Smooth muscle cell (in vitro differentiated cells): ENCODE results near the gene TMEM178B. TPM values are rescaled to one million over a fixed set of nuclear protein-coding genes. Genes with fewer than 3 reads are reported as not detected.

Experiments used
- DNase-seq: peaks from one replicate; lab custom pipeline; 2025; ENCODE audit not compliant: unreplicated experiment; lab: John Stamatoyannopoulos, UW
- H2AFZ ChIP-seq: fragments of 200-600 bp; sonication (generic); 2 replicates; pipeline ENCODE4 v1.6.0; 2016; ENCODE audit warnings: antibody characterized with exemption, low read depth, mild to moderate bottlenecking
- H3F3A ChIP-seq: fragments of 200-600 bp; sonication (generic); 2 replicates; pipeline ENCODE4 v1.6.0; 2017; ENCODE audit warnings: antibody characterized with exemption, low read depth
- H3K27ac ChIP-seq: fragments of 200-600 bp; sonication (generic); 2 replicates; pipeline ENCODE4 v1.5.1; 2016; ENCODE audit warnings: low read depth, mild to moderate bottlenecking
- H3K27me3 ChIP-seq: fragments of 200-600 bp; sonication (generic); 2 replicates; pipeline ENCODE4 v1.6.1; 2016; ENCODE audit warnings: low read depth, mild to moderate bottlenecking
- H3K36me3 ChIP-seq: fragments of 200-600 bp; sonication (generic); 2 replicates; pipeline ENCODE4 v1.5.1; 2016; ENCODE audit warnings: low read depth
- H3K4me1 ChIP-seq: fragments of 200-600 bp; sonication (generic); 2 replicates; pipeline ENCODE4 v1.5.1; 2016; ENCODE audit warnings: low read depth
- H3K4me2 ChIP-seq: fragments of 200-600 bp; sonication (generic); 2 replicates; pipeline ENCODE4 v1.6.0; 2016; ENCODE audit warnings: mild to moderate bottlenecking
- H3K4me3 ChIP-seq: fragments of 200-600 bp; sonication (generic); 2 replicates; pipeline ENCODE4 v1.5.1; 2016; ENCODE audit warnings: mild to moderate bottlenecking
- H3K79me2 ChIP-seq: fragments of 200-600 bp; sonication (generic); 2 replicates; pipeline ENCODE4 v1.6.0; 2016; ENCODE audit warnings: low read depth, mild to moderate bottlenecking
- H3K9ac ChIP-seq: fragments of 200-600 bp; sonication (generic); 2 replicates; pipeline ENCODE4 v1.6.0; 2016; ENCODE audit warnings: low read depth
- H3K9me3 ChIP-seq: fragments of 200-600 bp; sonication (generic); replicated peaks from 2 replicates; pipeline ENCODE4 v1.5.1; 2016; ENCODE audit warnings: low read depth
- H4K20me1 ChIP-seq: fragments of 200-600 bp; sonication (generic); 2 replicates; pipeline ENCODE4 v1.6.0; 2016; ENCODE audit warnings: low read depth
- WGBS: methylation state at CpG from one replicate; pipeline ENCODE4 v1.1.7; 2016; ENCODE audit warnings: low lambda C conversion rate; 5-methylcytosine and 5-hydroxymethylcytosine counted together
- polyA plus RNA-seq: library from polyadenylated mRNA; unstranded; fragments of >200 nt; fragmentation: Nextera tagmentation; extraction: Ambion mirVana; gene quantifications from 2 replicates; pipeline ENCODE4 v1.2.1, GENCODE V29; 2016
- total RNA-seq: library from RNA; depleted of rRNA; stranded (reverse); fragments of >200 nt; gene quantifications from 2 replicates; pipeline ENCODE4 v1.2.3, GENCODE V29; 2014
- TF ChIP-seq, protein P1 (sequence below): fragments of 200-600 bp; sonication (generic); IDR thresholded peaks from 2 replicates; pipeline ENCODE4 v1.5.1; 2017; ENCODE audit warnings: borderline replicate concordance, mild to moderate bottlenecking, antibody characterized with exemption; ENCODE audit not compliant: insufficient read depth, poor library complexity, severe bottlenecking

Gene TMEM178B
- total and polyA plus RNA-seq, 2 experiments from 2014 or later, result 0.72 TPM; not detected in 1

DNA sequence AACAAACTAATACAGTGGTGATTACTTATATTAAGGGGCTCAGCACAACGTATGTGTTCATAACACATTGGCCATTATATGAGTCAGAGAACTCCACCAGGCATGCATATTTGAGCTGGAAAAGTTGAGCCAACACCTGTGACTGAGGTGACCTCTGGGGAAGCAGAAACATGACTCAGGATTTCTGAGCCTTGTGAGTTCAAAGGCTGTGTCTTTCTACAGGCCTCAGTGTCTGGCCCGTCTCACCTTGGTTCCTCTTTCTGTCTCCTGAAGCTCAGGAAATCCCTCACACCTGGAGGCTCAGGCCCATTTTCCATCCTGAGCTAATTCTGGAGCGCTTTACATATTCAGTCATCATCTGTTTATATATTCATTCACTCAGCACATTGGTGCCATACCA lies 246.4 kb downstream of the TMEM178B start:
- WGBS, result 85% methylated on average over 3 of the region's 3 CpGs
- H3K36me3 ChIP-seq, result no peaks in the 10 kb centered on the region
- H3K27ac ChIP-seq, result no peak overlapping the region
- no peaks in the 10 kb centered on the region for H3K27me3 ChIP-seq
- peaks cover 7% of the 10 kb centered on the region for H3K4me1 ChIP-seq
- H2AFZ ChIP-seq, result no peak overlapping the region
- H3K4me2 ChIP-seq, result no peak overlapping the region
- no peak overlapping the region for H3K9ac ChIP-seq
- no peaks in the 10 kb centered on the region for H3K9me3 ChIP-seq
- no peak for DNase-seq
- H4K20me1 ChIP-seq, result no peaks in the 10 kb centered on the region
- TF ChIP-seq, protein P1, sequence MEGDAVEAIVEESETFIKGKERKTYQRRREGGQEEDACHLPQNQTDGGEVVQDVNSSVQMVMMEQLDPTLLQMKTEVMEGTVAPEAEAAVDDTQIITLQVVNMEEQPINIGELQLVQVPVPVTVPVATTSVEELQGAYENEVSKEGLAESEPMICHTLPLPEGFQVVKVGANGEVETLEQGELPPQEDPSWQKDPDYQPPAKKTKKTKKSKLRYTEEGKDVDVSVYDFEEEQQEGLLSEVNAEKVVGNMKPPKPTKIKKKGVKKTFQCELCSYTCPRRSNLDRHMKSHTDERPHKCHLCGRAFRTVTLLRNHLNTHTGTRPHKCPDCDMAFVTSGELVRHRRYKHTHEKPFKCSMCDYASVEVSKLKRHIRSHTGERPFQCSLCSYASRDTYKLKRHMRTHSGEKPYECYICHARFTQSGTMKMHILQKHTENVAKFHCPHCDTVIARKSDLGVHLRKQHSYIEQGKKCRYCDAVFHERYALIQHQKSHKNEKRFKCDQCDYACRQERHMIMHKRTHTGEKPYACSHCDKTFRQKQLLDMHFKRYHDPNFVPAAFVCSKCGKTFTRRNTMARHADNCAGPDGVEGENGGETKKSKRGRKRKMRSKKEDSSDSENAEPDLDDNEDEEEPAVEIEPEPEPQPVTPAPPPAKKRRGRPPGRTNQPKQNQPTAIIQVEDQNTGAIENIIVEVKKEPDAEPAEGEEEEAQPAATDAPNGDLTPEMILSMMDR, result no peak
- no peaks in the 10 kb centered on the region for H3K79me2 ChIP-seq
- H3K4me3 ChIP-seq, result no peak overlapping the region
- no peaks in the 10 kb centered on the region for H3F3A ChIP-seq

DNA sequence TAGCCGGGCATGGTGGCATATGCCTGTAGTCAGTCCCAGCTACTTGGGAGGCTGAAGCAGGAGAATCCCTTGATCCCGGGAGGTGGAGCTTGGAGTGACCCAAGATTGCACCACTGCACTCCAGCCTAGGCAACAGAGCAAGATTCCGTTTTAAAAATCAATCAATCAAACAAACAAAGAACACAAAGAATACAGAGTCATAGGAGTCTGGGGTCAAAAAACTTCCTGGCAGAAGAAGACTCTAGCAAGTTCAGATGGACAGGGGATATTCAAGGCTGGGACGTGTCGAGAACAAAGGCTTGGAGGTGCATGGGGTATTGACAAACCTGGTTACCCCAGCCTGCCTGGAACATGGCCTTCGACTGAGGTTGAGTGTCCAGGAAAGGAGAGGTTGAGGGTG lies 248.5 kb downstream of the TMEM178B start:
- H3K4me3 ChIP-seq, result no peak overlapping the region
- 89% methylated on average over 6 of the region's 6 CpGs for WGBS
- no peaks in the 10 kb centered on the region for H3K9me3 ChIP-seq
- H3K4me1 ChIP-seq, result peaks cover 7% of the 10 kb centered on the region
- no peaks in the 10 kb centered on the region for H3K79me2 ChIP-seq
- H3K9ac ChIP-seq, result no peak overlapping the region
- H3K36me3 ChIP-seq, result no peaks in the 10 kb centered on the region
- no peak overlapping the region for H3K4me2 ChIP-seq
- no peaks in the 10 kb centered on the region for H3K27me3 ChIP-seq
- no peaks in the 10 kb centered on the region for H4K20me1 ChIP-seq
- no peaks in the 10 kb centered on the region for H3F3A ChIP-seq
- TF ChIP-seq, protein P1, result no peak
- H3K27ac ChIP-seq, result no peak overlapping the region
- no peak overlapping the region for H2AFZ ChIP-seq
- no peak for DNase-seq

DNA sequence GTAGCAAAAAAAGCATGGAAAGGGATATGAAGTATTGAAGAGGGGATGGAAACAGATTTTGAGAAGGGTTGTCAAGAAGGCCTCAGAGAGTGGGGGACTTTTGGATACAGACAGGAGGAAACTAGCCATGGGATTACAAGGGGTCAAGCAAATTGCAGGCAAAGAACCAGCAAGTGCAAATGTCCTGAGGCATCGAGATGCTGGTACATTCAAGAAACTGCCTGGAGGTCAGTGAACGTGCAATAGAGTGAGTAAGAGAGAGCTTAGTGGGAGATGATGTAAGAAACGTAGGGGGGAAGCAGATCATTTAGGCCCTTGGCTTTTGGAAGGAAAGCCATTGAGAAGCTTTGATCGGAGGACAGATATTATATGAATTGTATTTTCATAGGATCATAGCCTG lies 250.0 kb downstream of the TMEM178B start:
- no peaks in the 10 kb centered on the region for H4K20me1 ChIP-seq
- H3K9me3 ChIP-seq, result no peaks in the 10 kb centered on the region
- no peaks in the 10 kb centered on the region for H3F3A ChIP-seq
- H3K79me2 ChIP-seq, result no peaks in the 10 kb centered on the region
- H2AFZ ChIP-seq, result no peak overlapping the region
- no peak overlapping the region for H3K4me3 ChIP-seq
- WGBS, result 88% methylated on average over 4 of the region's 4 CpGs
- TF ChIP-seq, protein P1, result no peak
- no peak overlapping the region for H3K27ac ChIP-seq
- DNase-seq, result no peak
- H3K36me3 ChIP-seq, result no peaks in the 10 kb centered on the region
- H3K27me3 ChIP-seq, result no peaks in the 10 kb centered on the region
- no peak overlapping the region for H3K9ac ChIP-seq
- peaks cover 7% of the 10 kb centered on the region for H3K4me1 ChIP-seq
- H3K4me2 ChIP-seq, result no peak overlapping the region

DNA sequence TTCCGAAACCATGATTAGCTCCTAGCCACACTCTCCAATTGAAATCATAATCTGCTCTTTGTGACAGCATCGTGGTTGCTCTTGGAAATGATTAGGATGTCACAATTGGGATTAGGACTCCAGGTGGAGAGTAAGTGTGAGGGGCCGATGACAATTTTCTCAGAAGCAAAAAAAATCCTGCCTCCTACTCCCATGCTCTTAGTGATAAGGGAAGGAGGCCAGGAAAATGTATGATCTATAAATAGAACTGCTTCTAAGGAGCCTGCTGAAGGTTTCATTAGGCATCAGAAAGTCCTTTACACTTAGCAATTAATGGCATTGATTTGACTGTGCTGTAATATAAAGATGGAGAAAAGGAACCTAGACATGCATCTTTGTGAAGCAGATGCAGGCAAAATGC lies 251.0 kb downstream of the TMEM178B start:
- Histone ChIP-seq H3K4me1 (peaks cover 7% of the 10 kb centered on the region), H3K4me2 (no peak overlapping the region), H3F3A (no peaks in the 10 kb centered on the region), H3K79me2 (no peaks in the 10 kb centered on the region), H3K27ac (no peak overlapping the region), H2AFZ (no peak overlapping the region), H4K20me1 (no peaks in the 10 kb centered on the region), H3K9me3 (no peaks in the 10 kb centered on the region), H3K9ac (no peak overlapping the region), H3K27me3 (no peaks in the 10 kb centered on the region), H3K4me3 (no peak overlapping the region), H3K36me3 (no peaks in the 10 kb centered on the region)
- DNase-seq, result no peak
- 78% methylated on average over 3 of the region's 3 CpGs for WGBS
- TF ChIP-seq, protein P1, result no peak
